Activated CD4-positive, alpha-beta T cell treated with anti-CD3 and anti-CD28 coated beads, Interleukin-2, amount 50 U/mL, for 16 hours (primary cell): Measurements from ENCODE around the gene ACACB.
A peak's percentile ranks its signal among the peaks of the same experiment; 100 is the strongest.

Experiments
- DNase-seq: peaks from one replicate; pipeline ENCODE4 v3.0.0-alpha.2; 2020

The ACACB gene

DNA sequence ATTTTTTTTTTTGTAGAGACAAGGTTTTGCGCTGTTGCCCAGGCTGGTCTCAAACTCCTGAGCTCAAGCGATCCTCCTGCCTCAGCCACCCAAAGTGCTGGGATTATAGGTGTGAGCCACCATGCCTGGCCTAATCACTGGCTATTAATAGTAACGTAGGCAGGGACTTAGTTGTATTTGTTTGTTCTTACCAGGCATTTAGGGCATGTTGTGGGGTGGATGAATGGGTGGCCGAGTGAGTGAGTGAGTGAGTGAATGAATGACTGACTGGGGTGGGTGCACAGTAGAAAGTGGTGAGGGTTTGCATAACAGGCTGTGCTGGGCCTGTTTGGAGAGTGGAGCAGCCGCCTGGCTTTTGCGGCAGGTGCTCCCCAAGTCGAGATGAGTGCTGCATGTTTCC is 105.7 kb downstream of the ACACB start:
- DNase-seq, result no peak

GRCh38 chr12:109222496-109222895 is 106.1 kb downstream of the ACACB start:
- no peak for DNase-seq

DNA sequence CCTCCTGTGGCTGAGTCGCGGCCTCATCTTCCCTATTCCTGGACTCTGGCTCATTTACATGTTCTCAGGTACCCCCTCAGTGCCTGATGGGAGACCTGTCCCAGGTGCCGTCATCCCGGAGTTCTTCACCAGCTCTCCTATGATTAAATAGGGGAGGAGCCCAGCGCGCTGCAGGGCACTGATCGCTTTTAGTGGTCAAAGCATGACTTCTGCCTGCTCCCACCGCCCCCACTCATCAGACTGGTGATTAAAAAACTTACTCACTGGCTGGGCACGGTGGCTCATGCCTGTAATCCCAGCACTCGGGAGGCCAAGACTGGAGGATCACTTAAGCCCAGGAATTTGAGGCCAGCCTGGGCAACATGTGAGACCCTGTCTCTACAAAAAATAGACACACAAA is 106.8 kb downstream of the ACACB start:
- no peak for DNase-seq

DNA sequence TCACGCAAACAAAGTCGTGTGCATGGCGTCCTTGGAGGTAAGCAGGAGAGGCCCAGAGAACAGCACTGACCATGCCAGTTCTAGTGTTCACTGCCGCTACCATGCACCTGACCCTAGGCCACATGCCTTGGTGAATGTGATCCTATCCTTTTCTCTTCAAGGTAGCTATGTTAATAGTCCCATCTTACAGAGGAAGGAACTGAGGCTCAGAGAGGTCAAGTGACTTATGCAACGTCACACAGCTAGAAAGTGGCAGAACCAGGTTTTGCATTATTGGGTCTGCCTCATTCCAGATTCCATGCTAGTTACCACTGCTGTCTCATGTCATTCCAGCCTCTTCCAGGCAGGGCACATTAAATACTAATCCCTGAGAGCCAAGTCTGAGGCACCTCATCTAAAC is 107.5 kb downstream of the ACACB start:
- DNase-seq, result no peak

GRCh38 chr12:109228664-109229063 is 112.3 kb downstream of the ACACB start:
- DNase-seq, result no peak

DNA sequence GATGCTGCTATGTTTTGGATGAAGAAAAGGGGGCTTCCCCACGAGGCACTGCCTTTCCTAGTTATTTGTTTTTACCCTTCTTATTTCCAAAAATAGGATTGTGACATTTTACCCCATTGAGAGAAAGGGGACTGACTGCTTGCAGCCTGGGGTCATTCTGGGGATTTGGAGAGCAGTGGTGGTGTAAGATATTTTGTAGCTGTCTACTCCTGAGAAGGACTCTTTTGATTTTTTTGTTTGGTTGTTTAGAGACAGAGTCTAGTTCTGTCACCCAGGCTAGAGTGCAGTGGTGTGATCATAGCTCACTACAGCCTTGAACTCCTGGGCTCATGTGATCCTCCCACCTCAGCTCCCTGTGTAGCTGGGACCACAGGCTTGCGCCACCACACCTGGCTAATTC is 113.8 kb downstream of the ACACB start:
- DNase-seq, result no peak

- no peak for DNase-seq
Observed at GRCh38 chr12:109232731-109233130, 116.3 kb downstream of the ACACB start.

- no peak for DNase-seq
Observed at GRCh38 chr12:109234012-109234411, 117.6 kb downstream of the ACACB start.

DNA sequence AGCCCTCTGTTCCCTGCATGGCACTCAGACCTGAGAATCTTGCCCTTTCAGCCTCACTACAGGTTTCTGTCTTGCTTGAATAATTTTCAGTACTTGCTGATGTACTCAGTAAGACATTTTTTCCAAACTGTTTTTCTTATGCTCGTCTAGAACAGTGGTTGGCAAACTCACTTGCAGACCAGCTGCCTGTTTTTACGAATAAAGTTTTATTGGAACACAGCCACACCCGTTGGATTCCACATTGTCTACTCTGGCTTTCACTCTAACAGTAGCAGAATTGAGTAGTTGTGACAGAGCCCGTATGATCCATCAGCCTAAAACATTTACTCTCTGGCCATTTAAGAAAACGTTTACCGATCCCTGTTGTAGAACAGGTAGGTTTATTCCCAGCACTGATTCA is 119.9 kb downstream of the ACACB start:
- DNase-seq, result no peak

DNA sequence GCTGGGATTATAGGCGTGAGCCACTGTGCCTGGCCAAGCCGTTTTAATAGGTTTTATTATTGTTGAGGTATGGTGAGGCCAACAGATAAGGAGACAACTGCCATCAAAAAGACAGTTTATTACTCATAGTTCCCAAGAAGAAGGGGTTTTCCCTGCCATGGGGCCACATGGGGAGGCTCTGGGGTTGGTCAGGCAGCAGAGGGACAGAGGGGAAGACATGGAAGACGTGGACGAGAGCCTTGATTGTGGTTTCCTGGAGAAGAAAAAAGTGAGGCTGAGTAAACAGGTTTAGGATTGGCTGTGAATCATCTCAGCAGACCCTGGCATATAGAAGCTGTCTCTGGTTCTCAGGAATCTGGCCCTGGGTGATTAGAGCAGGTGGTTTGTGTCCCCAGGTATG is 122.8 kb downstream of the ACACB start:
- peak; percentile 18 for DNase-seq

DNA sequence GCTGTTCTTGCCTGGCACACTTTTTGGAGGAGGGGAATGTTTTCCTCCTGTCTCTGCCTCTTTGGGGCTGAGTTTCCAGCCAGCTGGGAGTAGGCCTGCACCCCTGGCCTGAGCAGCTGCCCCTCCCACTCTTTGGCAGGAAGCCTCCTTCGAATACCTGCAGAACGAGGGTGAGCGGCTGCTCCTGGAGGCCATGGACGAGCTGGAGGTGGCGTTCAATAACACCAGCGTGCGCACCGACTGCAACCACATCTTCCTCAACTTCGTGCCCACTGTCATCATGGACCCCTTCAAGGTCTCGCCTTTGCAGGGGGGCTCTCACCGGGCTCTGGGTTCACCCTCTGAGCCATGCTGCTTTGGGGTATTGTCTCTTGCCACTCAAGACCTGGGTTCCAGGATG is 123.3 kb downstream of the ACACB start:
- DNase-seq, result no peak

DNA sequence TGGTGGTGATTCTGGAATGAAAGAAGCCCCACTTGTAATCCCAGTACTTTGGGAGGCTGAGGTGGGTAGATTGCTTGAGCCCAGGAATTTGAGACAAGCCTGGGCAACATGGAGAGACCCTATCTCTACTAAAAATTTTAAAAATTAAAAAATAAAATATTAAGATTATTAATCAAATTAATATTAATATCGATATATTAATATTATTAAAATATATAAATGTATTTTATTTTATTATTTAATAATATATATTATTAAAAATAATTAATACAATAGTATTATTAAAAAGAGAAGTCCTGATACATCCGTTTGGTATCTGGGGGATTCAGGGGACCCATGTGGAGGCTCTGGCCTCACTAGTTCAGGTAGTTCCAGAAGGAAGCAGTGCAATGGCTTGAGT is 124.0 kb downstream of the ACACB start:
- DNase-seq, result no peak

- DNase-seq, result no peak
Observed at GRCh38 chr12:109241936-109242335, 125.5 kb downstream of the ACACB start.

DNA sequence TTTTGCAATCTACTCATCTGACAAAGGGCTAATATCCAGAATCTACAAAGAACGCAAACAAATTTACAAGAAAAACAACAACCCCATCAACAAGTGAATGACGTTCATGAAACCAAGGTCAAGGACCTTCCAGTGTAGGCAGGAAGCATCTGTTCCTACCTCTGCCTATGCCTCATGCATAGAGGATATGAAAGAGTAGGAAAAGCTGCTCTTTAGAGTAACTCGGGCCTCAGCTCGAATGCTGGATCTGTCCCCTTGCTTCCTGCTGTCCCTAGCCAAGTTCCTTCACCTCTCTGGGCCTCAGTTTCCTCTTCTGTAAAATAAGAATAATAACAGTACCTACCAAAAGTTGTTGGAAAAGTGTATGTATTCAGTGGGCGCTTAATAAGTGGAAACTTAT is 127.7 kb downstream of the ACACB start:
- no peak for DNase-seq

GRCh38 chr12:109246221-109246620 is 129.8 kb downstream of the ACACB start:
- DNase-seq, result no peak

GRCh38 chr12:109247831-109248654 is 131.7 kb downstream of the ACACB start:
- DNase-seq, result no peak

- peak; percentile 33 for DNase-seq
Observed at GRCh38 chr12:109250523-109250922, 134.1 kb downstream of the ACACB start.

GRCh38 chr12:109252799-109253198 is 136.4 kb downstream of the ACACB start:
- no peak for DNase-seq

- DNase-seq, result no peak
Observed at GRCh38 chr12:109253913-109254544, 137.6 kb downstream of the ACACB start.

GRCh38 chr12:109255377-109255776 is 139.0 kb downstream of the ACACB start:
- DNase-seq, result no peak

DNA sequence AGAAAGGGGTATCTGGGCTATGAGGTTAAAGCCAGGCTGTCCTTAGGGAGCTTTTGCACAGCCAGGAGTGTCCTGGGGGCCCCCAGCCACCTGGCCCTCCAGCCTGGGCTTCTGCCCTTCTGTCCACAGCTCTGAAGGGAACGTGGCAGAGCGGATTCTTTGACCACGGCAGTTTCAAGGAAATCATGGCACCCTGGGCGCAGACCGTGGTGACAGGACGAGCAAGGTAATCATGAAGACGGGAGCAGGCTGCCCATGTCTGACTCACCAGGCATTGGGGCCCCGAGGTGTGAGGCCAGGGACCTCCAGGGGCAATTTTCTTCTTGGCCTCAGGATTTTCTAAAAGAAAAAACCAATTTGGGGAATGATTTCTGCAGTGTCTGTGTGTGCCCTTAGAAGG is 139.6 kb downstream of the ACACB start:
- DNase-seq, result no peak

DNA sequence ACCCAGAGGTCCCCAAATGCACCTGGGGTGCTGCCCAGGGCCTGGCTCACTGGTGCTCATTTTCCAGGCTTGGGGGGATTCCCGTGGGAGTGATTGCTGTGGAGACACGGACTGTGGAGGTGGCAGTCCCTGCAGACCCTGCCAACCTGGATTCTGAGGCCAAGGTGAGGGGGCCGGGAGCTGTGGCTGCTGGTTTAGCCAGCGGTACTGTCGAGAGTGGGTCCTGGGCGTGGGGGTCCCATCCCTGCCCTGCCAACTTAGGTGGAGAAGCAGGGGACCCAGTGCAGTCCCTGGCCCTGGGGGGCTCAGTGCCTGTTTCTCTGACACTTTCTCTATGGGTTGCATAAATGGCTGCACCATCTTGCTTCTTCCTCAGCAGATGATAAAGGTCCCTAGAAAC is 141.8 kb downstream of the ACACB start:
- no peak for DNase-seq

DNA sequence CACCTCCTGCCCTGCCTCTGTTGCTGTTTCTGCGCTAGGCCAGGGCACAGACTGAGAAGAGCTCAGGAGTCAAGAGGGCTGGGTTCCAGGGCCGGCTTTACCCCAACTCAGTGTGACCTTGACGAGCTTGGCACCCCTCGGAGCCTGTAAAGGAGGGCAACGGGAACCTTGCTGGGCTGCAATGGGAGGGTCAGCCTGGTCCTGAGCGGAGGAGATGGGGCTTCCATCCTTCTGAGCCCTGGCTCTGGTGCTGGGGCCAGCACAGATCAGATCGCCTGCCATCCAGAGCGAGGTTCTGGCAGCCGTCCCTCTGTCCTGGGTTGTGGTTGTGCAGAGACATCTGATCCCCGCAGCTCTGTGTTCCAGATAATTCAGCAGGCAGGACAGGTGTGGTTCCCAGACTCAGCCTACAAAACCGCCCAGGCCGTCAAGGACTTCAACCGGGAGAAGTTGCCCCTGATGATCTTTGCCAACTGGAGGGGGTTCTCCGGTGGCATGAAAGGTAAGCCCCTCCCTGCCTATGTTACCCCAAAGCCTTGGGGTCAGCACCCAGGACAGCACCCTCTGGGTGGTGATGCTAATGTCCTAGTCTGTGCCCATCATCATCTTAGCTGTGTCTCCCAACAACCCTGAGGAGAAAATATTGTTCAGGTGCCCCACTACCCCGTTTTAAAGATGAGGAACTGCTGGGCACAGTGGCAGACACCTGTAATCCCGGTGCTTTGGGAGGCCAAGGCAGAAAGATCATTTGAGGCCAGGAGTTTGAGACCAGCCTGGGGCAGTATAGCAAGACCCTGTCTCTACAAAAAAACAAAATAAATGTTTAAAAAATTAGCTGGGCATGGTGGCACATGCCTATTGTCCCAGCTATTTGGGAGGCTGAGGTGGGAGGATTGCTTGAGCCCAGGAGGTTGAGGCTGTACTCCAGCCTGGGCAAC is 142.5 kb downstream of the ACACB start:
- no peak for DNase-seq

GRCh38 chr12:109259545-109259895 is 143.1 kb downstream of the ACACB start:
- no peak for DNase-seq
